Measurements from ENCODE around the gene C6orf15.

C6orf15 gene

GRCh38 chr6:31065556-31065955, 46.8 kb downstream of the C6orf15 start:
- no peak overlapping the region for H3K4me3 ChIP-seq (ENCODE audit: low read length)
- no peak for TF ChIP-seq CTCF (conservative IDR thresholded peaks at IDR 0.05; ENCODE audit: low read length)
- DNase-seq (ENCODE audit: low read depth) = peak; percentile 53

GRCh38 chr6:31063906-31064435, 48.4 kb downstream of the C6orf15 start:
- no peak for TF ChIP-seq CTCF (conservative IDR thresholded peaks at IDR 0.05; ENCODE audit: low read length)
- DNase-seq (ENCODE audit: low read depth) = no peak
- no peak overlapping the region for H3K4me3 ChIP-seq (ENCODE audit: low read length)
